GM18870 (cell line): ENCODE results near the gene RUFY4.

Experiments used
- ATAC-seq: cut with Tn5 transposase; IDR thresholded peaks from one replicate; pipeline ENCODE4 v1.9.1; 2021; ENCODE audit warnings: moderate library complexity; ENCODE audit not compliant: unreplicated experiment

Gene RUFY4

GRCh38 chr2:218068721-218069334 lies at the start of gene RUFY4:
Gene RUFY4, plus strand, starts transcription at chr2:218069253. Its CDS starts 1,353 bp downstream, at chr2:218070606.
- ATAC-seq: peak; percentile 90

GRCh38 chr2:218019411-218020060 lies 49.5 kb upstream of the RUFY4 start:
- no peak for ATAC-seq

- ATAC-seq: no peak
Observed at GRCh38 chr2:218020281-218020680, 48.8 kb upstream of the RUFY4 start.

- ATAC-seq: no peak
Observed at GRCh38 chr2:218020966-218021535, 48.0 kb upstream of the RUFY4 start.

GRCh38 chr2:218021536-218022071 lies 47.4 kb upstream of the RUFY4 start:
- ATAC-seq: no peak

GRCh38 chr2:218022131-218022850 lies 46.8 kb upstream of the RUFY4 start:
- ATAC-seq: no peak

GRCh38 chr2:218022851-218023530 lies 46.1 kb upstream of the RUFY4 start:
- ATAC-seq: no peak

GRCh38 chr2:218023636-218024035 lies 45.4 kb upstream of the RUFY4 start:
- no peak for ATAC-seq

GRCh38 chr2:218024336-218024735 lies 44.7 kb upstream of the RUFY4 start:
- no peak for ATAC-seq

- no peak for ATAC-seq
Observed at GRCh38 chr2:218024871-218025270, 44.2 kb upstream of the RUFY4 start.

GRCh38 chr2:218026244-218026643 lies 42.8 kb upstream of the RUFY4 start:
- no peak for ATAC-seq

GRCh38 chr2:218026676-218027425 lies 42.2 kb upstream of the RUFY4 start:
- ATAC-seq: no peak

GRCh38 chr2:218027426-218028188 lies 41.4 kb upstream of the RUFY4 start:
- ATAC-seq: no peak

- ATAC-seq: no peak
Observed at GRCh38 chr2:218028189-218028495, 40.9 kb upstream of the RUFY4 start.

GRCh38 chr2:218028562-218029348 lies 40.3 kb upstream of the RUFY4 start:
- ATAC-seq: no peak

- ATAC-seq: no peak
Observed at GRCh38 chr2:218029366-218030360, 39.4 kb upstream of the RUFY4 start.

GRCh38 chr2:218030409-218031195 lies 38.5 kb upstream of the RUFY4 start:
- ATAC-seq: no peak
